Stomach (tissue), 4 donors: Measurements from ENCODE around the gene CD79B.
"Not testable (repeated sequence)": the region's sequence is repeated elsewhere in the genome, so short reads cannot be mapped to it uniquely, and the experiment has no call there.

Experiments
- EP300 ChIP-seq: sonication (generic); formaldehyde crosslinking; IDR thresholded peaks from one replicate; pipeline ENCODE4 v1.6.1; 2017; ENCODE audit warnings: antibody characterized with exemption
- TF ChIP-seq, protein P1 (sequence below), 7 experiments: fragments of 450-650 bp in 4 of 7; fragments of 200-600 bp in 3 of 7; sonication (generic) in 3 of 7; IDR thresholded peaks; one replicate each; pipeline ENCODE4 v1.5.1; 2016 to 2019; ENCODE audit warnings: antibody characterized with exemption in 7 of 7, control low read depth in 2 of 7, mild to moderate bottlenecking in 1 of 7

- TF ChIP-seq, protein P1, sequence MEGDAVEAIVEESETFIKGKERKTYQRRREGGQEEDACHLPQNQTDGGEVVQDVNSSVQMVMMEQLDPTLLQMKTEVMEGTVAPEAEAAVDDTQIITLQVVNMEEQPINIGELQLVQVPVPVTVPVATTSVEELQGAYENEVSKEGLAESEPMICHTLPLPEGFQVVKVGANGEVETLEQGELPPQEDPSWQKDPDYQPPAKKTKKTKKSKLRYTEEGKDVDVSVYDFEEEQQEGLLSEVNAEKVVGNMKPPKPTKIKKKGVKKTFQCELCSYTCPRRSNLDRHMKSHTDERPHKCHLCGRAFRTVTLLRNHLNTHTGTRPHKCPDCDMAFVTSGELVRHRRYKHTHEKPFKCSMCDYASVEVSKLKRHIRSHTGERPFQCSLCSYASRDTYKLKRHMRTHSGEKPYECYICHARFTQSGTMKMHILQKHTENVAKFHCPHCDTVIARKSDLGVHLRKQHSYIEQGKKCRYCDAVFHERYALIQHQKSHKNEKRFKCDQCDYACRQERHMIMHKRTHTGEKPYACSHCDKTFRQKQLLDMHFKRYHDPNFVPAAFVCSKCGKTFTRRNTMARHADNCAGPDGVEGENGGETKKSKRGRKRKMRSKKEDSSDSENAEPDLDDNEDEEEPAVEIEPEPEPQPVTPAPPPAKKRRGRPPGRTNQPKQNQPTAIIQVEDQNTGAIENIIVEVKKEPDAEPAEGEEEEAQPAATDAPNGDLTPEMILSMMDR (IDR thresholded peaks at IDR 0.05): not testable (repeated sequence)
- not testable (repeated sequence) for TF ChIP-seq EP300
Measured at GRCh38 chr17:63898899-63899798, 33.0 kb downstream of the CD79B start.
